Measurements from ENCODE around the gene KRTAP3-2. TPM values are rescaled to one million over a fixed set of nuclear protein-coding genes. Genes with fewer than 3 reads are reported as not detected.

The KRTAP3-2 gene
- total RNA-seq, 4 donors from 2014 or later = not detected

DNA sequence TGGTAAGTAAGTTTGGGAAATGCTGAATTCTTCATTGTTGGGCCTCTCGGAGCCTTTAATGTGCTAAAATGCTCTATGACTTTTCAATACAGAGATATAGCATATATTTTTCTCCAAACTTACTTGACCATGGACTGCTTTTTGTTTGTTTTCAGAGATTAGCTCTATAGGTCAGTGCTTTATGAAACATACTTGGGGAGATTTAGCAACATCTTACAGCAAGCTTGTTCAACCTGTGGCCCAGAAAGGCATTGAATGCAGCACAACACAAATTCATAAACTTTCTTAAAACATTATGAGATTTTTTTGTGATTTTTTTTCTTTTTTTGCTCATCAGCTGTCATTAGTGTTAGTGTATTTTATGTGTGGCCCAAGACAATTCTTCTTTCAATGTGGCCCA, 10.2 kb upstream of the KRTAP3-2 start:
- no peaks in the 10 kb centered on the region for H3K4me1 ChIP-seq
- WGBS = 88% methylated on average over 1 of the region's 1 CpG
- intact Hi-C loops (cut with DNase I) = no loop called here
- peaks cover 0 to 4% (median 0%) of the 10 kb centered on the region in 4 donors for H3K27me3 ChIP-seq
- H3K36me3 ChIP-seq = no peaks in the 10 kb centered on the region
- no peak for DNase-seq (ENCODE audit: extremely low spot score)
- H3K9me3 ChIP-seq = no peaks in the 10 kb centered on the region
- TF ChIP-seq POLR2A (IDR thresholded peaks at IDR 0.05; ENCODE audit: low read depth) (no peak), EP300 (IDR thresholded peaks at IDR 0.05) (no peak), POLR2AphosphoS5 (IDR thresholded peaks at IDR 0.05) (no peak)
- TF ChIP-seq, protein P1, sequence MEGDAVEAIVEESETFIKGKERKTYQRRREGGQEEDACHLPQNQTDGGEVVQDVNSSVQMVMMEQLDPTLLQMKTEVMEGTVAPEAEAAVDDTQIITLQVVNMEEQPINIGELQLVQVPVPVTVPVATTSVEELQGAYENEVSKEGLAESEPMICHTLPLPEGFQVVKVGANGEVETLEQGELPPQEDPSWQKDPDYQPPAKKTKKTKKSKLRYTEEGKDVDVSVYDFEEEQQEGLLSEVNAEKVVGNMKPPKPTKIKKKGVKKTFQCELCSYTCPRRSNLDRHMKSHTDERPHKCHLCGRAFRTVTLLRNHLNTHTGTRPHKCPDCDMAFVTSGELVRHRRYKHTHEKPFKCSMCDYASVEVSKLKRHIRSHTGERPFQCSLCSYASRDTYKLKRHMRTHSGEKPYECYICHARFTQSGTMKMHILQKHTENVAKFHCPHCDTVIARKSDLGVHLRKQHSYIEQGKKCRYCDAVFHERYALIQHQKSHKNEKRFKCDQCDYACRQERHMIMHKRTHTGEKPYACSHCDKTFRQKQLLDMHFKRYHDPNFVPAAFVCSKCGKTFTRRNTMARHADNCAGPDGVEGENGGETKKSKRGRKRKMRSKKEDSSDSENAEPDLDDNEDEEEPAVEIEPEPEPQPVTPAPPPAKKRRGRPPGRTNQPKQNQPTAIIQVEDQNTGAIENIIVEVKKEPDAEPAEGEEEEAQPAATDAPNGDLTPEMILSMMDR (IDR thresholded peaks at IDR 0.05) = no peak
- no peak overlapping the region for H3K4me3 ChIP-seq
- H3K27ac ChIP-seq (replicated peaks in 1 of 4) = no peak overlapping the region

DNA sequence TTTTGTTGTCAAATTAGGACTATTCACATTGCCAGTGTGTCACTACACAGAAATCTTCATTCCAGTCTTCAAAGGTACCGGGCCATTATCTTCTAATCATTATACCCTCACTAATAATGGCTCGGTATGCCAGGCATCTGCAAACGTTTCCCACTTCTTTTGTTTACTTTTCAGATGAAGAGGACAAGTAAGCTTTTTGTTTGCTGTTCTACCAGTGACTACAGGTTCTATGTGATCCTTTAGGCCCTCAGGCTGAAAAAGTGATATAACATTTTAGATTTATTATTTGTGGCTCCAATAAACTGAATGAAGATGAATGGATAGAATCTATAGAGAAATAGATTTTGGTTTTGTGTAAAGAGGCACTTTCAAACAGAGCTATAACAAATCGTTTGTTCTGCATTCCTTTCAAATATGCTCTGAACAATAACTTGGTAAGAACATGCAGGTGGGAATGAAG, 9.6 kb upstream of the KRTAP3-2 start:
- TF ChIP-seq, protein P1 (IDR thresholded peaks at IDR 0.05) = no peak
- intact Hi-C loops (cut with DNase I) = no loop called here
- H3K36me3 ChIP-seq = no peaks in the 10 kb centered on the region
- H3K9me3 ChIP-seq = no peaks in the 10 kb centered on the region
- no peaks in the 10 kb centered on the region for H3K4me1 ChIP-seq
- H3K4me3 ChIP-seq = no peak overlapping the region
- H3K27ac ChIP-seq (replicated peaks in 1 of 4) = no peak overlapping the region
- no peak for DNase-seq (ENCODE audit: extremely low spot score)
- H3K27me3 ChIP-seq = no peaks in the 10 kb centered on the region
- WGBS = 68% methylated on average over 4 of the region's 4 CpGs

DNA sequence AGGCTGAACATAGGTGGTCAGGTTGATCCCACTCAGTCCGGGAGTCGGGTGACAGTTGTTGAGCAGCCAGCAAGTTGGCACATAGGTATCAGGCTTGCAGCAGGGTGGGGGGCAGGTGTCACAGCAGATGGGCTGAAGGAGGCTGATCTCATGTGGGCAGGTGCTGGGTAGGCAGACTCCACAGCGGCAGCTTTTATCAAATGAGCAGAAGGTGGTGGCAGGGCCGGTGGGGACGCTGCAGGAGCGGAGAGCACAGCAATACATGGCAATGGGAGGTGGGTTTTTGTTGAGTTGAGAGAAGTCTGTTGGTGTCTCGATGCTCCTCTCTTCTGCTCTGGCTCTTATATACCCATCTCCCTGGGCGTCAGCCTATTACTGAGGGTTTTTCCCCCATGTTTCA, 9.1 kb upstream of the KRTAP3-2 start, which contains the start of gene KRTAP3-1:
Gene KRTAP3-1, minus strand, starts transcription at position 318 of the 400 bp plus-strand sequence. Its CDS starts 54 bp downstream, at position 264.
- H3K9me3 ChIP-seq = no peaks in the 10 kb centered on the region
- peak; percentile 81 for DNase-seq (ENCODE audit: extremely low spot score)
- no peaks in the 10 kb centered on the region for H3K36me3 ChIP-seq
- no peak for TF ChIP-seq EP300 (IDR thresholded peaks at IDR 0.05)
- TF ChIP-seq, protein P1 (IDR thresholded peaks at IDR 0.05) = no peak
- no peak for TF ChIP-seq POLR2AphosphoS5 (IDR thresholded peaks at IDR 0.05)
- TF ChIP-seq POLR2A (IDR thresholded peaks at IDR 0.05; ENCODE audit: low read depth) = no peak
- H3K4me3 ChIP-seq = no peak within 1 kb of the TSS
- 92% methylated on average over 8 of the region's 8 CpGs for WGBS
- no peak within 1 kb of the TSS for H3K27ac ChIP-seq (replicated peaks in 1 of 4)
- intact Hi-C loops (cut with DNase I) = no loop called here
- H3K27me3 ChIP-seq = no peaks in the 10 kb centered on the region
- no peaks in the 10 kb centered on the region for H3K4me1 ChIP-seq

DNA sequence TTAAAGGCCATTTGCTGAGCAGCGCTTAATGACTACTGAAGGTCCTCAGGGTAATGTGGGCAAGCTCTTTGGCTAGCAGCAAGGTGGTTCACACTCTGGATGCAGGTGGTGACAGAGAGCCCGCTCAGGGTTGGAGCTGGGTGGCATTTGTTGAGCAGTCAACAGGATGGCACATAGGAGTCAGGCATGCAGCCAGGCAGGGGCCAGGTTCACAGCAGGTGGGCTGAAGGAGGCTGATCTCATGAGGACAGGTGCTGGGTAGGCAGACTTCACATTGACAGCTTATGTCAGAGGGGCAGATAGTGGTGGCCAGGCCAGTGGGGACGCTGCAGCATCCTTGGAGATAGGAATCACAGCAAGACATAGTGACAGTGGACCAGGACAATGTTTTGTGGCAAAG, 4.7 kb upstream of the KRTAP3-2 start:
- Histone ChIP-seq H3K36me3 (no peaks in the 10 kb centered on the region), H3K27me3 (peaks cover 0 to 5% (median 0%) of the 10 kb centered on the region in 4 donors), H3K27ac (replicated peaks in 1 of 4) (no peak overlapping the region), H3K4me1 (no peaks in the 10 kb centered on the region), H3K4me3 (no peak overlapping the region), H3K9me3 (no peaks in the 10 kb centered on the region)
- intact Hi-C loops (cut with DNase I) = no loop called here
- 76% methylated on average over 3 of the region's 3 CpGs for WGBS
- DNase-seq (ENCODE audit: extremely low spot score) = no peak
- TF ChIP-seq, protein P1 (IDR thresholded peaks at IDR 0.05) = no peak
- TF ChIP-seq POLR2A (IDR thresholded peaks at IDR 0.05; ENCODE audit: low read depth) (no peak), EP300 (IDR thresholded peaks at IDR 0.05) (no peak), POLR2AphosphoS5 (IDR thresholded peaks at IDR 0.05) (no peak)

DNA sequence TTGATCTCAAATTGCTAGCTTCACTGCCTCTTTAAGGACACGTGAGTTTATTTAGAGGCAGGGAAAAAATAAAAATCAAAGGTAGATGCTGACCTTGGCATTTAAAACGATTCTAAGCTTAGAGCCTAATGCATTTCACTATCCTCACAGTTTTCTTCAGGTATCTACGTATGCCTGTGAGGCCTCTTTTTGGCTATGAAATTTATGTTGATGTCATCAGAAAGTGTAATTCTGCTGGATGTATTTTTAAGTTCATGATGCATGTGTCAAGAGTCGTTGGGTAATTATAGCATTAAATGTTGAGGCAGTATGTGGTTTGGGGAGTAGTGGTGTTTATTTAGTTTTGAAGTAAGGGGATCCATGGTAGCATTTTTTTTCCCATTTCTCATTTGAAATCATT, 4.2 kb upstream of the KRTAP3-2 start:
- Histone ChIP-seq H3K36me3 (no peaks in the 10 kb centered on the region), H3K27me3 (peaks cover 0 to 7% (median 0%) of the 10 kb centered on the region in 4 donors), H3K9me3 (no peaks in the 10 kb centered on the region), H3K4me1 (no peaks in the 10 kb centered on the region), H3K27ac (replicated peaks in 1 of 4) (no peak overlapping the region), H3K4me3 (no peak overlapping the region)
- intact Hi-C loops (cut with DNase I) = no loop called here
- TF ChIP-seq POLR2A (IDR thresholded peaks at IDR 0.05; ENCODE audit: low read depth) = no peak
- TF ChIP-seq POLR2AphosphoS5 (IDR thresholded peaks at IDR 0.05) = no peak
- no peak for TF ChIP-seq EP300 (IDR thresholded peaks at IDR 0.05)
- TF ChIP-seq, protein P1 (IDR thresholded peaks at IDR 0.05) = no peak
- 72% methylated on average over 4 of the region's 4 CpGs for WGBS
- DNase-seq (ENCODE audit: extremely low spot score) = no peak

All from esophagus muscularis mucosa (tissue), 4 donors.